Midbrain (tissue), 1 donor: ENCODE data around the gene FNDC3A.

ENCODE experiments used
- DNase-seq: peaks from one replicate; lab custom pipeline; 2025; lab: John Stamatoyannopoulos, UW

FNDC3A gene, protein sequence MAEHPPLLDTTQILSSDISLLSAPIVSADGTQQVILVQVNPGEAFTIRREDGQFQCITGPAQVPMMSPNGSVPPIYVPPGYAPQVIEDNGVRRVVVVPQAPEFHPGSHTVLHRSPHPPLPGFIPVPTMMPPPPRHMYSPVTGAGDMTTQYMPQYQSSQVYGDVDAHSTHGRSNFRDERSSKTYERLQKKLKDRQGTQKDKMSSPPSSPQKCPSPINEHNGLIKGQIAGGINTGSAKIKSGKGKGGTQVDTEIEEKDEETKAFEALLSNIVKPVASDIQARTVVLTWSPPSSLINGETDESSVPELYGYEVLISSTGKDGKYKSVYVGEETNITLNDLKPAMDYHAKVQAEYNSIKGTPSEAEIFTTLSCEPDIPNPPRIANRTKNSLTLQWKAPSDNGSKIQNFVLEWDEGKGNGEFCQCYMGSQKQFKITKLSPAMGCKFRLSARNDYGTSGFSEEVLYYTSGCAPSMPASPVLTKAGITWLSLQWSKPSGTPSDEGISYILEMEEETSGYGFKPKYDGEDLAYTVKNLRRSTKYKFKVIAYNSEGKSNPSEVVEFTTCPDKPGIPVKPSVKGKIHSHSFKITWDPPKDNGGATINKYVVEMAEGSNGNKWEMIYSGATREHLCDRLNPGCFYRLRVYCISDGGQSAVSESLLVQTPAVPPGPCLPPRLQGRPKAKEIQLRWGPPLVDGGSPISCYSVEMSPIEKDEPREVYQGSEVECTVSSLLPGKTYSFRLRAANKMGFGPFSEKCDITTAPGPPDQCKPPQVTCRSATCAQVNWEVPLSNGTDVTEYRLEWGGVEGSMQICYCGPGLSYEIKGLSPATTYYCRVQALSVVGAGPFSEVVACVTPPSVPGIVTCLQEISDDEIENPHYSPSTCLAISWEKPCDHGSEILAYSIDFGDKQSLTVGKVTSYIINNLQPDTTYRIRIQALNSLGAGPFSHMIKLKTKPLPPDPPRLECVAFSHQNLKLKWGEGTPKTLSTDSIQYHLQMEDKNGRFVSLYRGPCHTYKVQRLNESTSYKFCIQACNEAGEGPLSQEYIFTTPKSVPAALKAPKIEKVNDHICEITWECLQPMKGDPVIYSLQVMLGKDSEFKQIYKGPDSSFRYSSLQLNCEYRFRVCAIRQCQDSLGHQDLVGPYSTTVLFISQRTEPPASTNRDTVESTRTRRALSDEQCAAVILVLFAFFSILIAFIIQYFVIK

DNA sequence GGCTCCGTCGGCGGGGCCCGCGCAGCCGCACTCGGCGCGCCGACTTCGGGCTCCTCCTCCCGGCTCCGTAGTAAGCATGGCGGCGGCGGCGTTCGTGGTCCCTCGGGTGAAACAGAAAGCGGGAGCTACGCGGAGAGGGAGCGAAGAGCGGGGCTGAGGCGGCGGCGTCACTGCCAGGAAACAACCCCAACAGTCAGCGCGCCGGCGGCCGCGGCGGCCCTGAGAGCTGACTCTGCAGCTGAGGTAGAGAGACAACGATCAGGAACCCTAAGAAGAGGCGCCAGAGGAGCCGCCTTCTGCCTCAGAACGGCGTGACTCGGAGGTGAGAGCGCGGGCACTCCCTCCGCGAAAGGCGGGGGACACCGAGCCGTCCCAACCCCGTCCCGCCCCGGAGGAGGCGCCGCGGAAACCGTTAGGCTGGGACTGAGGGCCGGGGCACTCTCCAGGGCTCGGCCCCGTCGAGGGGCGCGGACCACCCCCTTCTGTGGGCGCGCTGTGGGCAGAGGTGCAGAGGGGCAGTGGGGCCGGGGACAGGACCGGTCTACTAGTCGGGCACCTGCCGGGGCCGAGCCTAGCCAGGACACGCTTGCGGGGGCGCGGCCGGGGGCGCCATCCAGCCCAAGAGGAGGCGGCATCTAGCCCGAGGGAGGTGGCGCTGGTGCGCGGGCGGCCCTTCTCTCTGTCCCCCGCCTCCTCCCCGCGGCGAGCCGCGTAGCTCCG lies at the start of gene FNDC3A:
Gene FNDC3A, plus strand, starts transcription at position 57 of the 720 bp plus-strand sequence. CDS start 30,279 bp downstream, outside the sequence.
- peak; percentile 73 for DNase-seq

DNA sequence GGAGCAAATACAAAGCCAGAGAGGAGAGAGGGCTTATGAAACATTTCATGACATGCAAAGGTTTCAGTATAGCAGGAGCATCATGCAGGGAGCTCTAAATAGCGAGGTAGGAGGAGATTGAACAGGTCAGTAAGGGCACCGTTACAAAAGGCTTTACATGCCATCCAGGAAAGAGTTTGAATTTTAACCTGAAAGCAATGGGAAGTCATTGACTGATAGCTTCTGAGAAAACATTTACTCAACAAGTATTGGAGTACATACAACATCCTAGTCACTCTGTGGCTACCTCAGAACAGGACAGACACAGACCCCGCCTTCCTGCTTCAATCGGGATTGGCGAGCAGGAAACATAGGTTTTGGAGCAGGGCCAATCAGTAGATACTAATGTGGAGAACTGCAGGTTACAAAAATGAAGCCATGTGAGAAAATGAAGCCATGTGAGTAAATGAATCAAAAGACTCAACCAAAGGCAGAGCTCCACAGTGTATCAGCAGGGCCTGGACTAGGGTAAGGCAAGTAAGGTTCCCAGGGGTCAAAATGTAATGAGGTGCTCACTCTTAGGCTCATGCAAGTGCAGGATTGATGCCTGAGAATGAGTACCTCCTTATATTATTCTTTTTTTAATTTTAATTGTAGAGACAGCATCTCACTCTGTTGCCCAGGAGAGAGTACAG lies 46.8 kb upstream of the FNDC3A start:
- no peak for DNase-seq

DNA sequence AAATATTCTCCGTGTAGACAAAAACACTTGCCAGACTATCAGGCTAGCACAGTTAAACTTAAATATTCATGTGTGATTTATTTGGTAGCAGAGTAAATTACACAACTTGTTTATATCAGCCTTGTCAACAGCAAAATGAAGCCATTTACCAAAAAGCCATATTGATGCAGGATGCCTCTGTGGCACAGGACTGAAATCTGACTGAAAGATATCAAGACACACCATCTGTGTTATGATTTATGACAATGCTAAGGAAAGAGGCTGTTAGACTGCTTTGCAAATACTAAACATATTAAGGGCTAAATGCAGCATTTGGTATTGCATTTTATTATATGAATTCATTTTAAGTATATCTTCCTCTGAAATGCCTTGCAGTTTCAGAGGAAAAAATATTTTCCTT lies 44.8 kb upstream of the FNDC3A start:
- no peak for DNase-seq

DNA sequence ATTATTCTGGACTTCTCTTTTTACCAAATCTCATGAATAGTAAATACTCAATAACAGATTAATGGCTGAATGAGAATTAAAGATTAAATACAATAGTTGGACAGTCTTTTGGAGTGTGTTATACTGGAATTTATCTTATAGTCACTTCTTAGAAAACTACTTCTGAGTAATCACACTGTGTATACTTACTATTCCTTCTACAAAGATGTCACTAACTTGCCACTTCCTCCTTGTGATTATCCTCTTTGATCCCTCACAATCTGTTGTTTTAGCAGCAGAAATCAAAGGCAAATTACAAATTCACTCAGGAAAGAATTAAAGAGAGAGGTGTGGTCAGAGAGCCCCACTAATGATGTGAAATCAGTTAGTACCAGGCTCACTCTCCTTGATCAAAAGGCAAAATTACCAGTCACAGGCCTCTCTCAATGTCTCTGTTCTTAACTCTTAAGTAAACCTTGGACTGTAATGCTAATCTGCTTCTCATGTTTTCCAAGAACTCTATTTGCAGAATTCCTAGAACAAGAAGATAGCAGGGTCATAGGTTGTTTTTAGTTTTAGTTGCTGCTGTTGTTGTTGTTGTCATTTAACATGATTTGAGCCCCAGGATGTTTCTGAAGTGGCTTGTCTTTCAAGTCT lies 37.3 kb upstream of the FNDC3A start:
- DNase-seq = no peak

DNA sequence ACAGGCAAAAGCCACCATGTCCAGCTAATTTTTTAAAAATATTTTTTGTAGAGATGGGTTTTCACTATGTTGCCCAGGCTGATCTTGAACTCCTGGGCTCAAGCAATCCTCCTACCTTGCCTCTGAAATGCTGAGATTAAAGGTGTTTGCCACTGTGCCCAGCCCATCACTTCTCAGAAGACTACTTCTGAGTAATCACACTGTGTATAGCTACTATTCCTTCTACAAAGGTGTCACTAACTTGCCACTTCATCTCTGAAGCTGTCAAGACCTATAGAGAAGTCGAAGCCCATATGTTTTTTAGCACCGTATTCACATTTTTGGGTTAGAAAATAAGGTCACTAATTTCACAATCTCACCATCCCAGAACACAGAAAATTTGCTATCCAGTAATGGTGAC lies 36.0 kb upstream of the FNDC3A start:
- DNase-seq = no peak

DNA sequence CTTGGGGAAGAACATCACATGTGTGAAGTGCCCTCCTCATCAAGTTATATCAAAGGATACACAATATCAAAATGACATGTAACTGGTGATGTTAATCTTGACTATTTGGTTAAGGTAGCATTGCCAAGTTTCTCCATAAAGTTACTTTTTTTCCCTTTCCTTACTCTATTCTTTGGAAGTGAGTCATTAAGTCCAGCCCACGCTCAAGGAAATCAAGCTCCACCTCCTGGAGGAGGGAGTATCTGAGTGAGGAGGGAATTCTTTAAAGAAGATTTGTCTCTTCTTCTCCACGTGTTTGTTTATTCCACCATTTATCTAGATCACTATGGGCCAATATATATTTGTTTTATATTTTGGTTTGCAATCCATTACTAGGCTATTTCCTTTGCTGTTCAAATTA lies 33.6 kb upstream of the FNDC3A start:
- no peak for DNase-seq

DNA sequence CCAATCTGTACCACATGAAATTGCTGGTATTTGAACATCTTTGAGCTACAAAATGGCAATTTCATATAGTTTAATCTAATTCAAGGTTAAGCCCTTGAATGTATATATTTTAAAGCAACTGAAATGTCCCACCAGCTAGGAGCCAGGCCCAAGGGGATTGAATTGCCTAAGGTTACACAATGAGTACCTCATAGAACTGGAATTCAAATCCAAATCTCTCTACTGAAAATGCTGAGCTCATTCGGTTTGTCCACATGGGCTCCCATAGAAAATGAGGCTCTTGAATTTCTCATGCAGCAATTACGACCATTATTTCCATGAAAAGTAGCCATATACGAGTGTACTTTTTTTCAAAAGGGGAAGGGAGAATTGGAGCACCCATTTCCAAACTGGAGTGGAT lies 31.5 kb upstream of the FNDC3A start:
- DNase-seq = no peak

DNA sequence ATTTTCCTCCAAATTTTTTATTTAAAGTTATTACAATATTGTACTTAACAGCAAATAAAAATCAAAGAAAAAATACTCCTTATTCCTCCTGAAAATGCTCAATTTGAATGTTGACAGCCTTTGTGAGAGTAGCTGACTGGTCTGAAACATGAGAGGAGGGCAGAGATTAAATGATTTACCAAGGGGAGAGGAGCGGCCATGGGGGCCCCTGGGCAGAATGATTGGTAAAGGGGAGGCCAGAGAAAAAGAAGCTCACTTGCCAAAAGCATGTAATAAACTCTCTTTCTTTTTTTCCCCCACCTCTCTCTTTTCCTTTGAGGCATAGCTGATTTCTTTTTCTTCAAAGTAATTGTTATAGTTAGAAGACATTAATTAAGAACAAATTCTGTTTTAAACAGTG lies 30.1 kb upstream of the FNDC3A start:
- DNase-seq = no peak

DNA sequence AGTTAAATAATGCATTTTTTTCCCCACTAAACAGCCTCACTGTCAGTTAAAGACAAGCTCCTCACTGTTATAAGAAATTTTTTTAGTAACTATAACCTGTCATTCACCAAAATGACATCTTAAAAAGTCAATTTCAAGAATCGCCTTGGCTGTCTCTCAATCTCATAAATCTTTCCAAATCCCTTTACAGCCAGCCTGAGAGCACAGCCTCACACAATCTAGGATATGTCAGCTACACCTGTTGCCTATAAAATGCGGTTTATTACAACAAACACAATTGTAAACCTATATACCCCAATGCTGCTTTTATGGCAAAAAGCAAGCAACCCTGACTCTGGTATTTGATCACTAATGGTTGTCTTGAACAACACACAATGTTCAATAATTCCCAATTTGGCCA lies 29.5 kb upstream of the FNDC3A start:
- no peak for DNase-seq

DNA sequence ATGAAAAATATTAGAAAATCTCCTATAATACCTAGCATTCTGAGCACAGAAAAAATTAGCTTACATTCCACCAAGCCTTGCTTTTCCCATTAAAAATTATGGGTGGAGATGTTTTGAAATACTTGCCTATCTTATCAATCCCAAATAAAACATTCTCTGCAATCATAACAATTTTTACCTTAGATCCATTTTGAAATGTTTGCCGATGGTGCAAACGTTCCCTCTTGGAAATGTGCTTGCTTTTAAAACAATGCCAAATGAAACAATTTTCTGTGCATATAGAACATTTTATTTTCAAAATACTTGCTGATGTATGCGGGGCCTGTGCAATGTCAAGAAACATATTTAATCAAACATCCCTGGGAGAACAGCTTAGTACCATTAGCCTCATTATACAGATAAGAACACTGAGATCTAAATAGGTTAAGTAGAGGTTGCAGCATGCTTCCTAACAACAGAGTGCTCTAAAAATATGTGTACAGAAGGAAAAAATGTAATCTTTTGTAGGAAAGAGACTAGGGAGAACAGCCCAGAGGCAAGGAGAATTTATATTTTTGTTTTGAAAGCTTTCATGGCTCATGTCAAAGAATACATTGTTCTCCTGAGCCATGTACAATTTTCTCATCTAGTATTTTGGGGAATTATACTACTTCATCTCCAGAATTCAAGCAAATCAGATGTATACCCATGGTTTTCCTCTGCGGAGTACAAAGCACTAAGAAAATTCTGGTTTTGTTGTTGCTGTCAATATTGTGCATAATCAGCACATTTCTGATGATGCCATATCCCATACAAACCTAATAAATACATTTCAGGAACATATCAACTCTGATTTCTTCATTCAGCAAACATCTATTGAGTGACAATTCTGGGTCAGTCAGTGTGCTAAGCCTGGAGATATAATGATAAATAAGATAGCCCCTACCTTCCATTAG lies 25.9 kb upstream of the FNDC3A start:
- DNase-seq = no peak

DNA sequence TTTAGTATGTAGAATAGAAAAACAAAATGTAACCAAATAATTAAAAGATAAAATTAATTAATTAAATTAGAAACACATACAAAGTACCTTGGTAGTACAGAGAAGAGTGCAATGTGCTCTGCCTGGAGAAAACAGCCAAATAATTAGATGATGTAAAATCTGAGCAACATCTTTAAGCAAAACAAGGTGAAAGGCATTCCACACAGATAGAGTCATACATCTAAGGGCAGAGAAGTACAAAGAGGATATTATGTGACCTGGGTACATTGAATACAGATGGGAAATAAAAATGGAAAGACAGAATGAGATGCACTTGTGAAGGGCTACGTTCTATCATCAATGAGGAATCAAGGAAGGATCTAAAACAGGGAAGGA lies 25.2 kb upstream of the FNDC3A start:
- DNase-seq = no peak

DNA sequence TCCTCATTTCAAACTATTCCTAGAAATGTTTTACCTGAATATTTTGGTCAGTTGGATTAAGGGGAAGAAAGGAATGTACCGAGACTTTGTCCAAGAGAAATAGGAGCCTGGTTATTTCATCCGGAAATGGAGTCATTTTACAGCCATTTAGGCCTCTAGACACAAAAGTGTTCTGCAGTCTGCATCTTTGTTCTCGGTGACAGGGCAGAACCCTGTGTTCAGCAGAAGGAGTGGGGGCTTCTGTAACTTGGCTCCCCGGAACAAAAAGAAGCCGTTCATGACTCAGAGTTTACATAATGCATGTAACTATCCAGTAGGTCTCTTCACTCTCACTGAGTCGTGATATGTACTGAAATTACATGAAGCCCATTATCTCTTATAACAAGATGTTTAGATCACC lies 21.6 kb upstream of the FNDC3A start:
- DNase-seq = no peak

DNA sequence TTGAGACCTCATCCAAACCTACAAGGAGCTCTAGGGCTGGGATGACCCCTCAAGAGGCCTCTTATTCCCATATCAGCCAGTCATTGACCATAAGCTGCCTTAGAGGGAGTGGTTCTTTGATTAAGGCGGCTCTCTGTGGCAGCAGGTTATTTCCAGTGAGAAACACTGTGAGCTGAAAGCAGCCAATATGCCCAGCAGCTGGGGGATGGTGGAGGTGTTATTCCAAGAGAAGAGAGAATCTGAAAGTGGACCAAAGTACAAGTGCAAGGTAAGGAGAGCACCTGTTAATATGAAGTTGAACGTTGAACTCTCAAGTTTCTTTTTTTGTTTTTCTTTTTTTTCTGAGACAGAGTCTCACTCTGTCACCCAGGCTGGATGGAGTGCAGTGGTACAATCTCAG lies 20.2 kb upstream of the FNDC3A start:
- no peak for DNase-seq

DNA sequence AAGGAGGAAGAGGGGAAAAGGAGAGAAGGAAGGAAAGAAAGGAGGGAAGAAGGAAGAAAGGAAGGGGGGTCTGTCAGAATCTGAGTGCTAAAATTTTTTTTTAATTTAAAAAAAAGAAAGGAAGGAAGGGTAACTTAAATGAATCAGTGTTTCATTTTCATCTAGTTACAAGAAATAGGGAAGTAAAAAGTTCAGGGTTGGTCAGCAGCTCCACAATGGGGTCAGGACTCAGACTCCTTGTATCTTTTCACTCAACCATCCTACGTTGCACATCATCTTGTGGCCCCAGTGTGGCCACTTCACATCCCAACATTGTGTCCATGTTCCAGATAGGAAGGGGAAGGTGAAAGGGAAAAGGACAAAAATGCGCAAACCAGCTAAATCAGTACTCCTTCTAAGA lies 14.3 kb upstream of the FNDC3A start:
- DNase-seq = no peak

DNA sequence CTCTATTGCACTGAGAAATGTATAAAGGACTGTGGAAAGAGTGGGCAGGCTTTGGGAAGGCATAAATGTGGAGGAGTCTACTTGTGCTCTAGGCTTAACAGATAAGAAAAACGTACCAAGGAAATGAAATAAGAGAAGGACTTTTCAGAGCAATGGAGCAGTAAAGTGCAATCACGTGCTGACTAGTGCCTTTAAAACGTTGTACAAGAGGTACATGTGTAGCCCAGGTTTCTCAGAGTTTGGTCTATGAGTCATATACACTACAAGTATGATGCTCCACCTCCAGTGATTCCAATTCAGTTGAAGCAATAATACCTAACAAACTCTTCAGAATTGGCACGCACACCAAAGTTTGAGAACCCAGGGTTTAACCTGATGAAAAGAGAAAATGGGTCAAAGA lies 13.4 kb upstream of the FNDC3A start:
- no peak for DNase-seq

DNA sequence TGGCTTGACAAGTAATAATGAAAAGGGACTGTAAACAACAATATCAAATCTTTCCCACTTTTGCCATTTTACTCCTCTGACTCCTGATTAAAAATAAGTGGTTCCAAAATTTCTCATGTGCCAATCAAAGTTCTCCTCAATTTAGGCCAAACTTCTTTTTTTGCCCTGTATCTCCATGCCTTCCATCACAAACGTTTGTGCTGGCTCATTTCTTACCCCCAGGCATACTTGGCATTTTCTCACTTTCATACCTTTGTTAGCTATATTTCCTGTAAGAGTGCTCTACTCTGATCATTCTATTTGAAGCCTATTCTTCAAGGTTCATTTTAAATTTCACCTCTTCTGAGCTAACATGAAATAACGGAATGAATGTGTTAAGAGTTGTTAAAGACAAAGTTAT lies 10.0 kb upstream of the FNDC3A start:
- no peak for DNase-seq

DNA sequence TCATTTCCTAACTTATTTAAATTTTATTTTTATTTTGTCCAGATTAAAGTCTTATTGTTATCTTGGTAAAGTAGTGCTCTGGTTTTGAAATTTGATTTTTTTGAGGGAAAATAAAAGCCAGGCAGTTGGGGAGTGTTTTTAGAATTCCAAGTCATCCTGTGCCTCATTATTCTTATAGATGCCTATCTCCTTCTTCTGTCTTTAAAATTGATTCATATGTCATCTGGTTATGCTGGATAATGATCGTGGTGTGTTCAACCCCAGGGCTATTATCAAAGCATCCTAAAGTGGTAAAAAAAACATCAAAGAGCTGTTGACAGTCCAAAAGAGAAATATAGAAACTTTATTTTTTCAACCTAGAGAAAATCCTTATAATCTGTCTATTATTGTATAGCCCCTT lies 6.0 kb upstream of the FNDC3A start:
- no peak for DNase-seq

DNA sequence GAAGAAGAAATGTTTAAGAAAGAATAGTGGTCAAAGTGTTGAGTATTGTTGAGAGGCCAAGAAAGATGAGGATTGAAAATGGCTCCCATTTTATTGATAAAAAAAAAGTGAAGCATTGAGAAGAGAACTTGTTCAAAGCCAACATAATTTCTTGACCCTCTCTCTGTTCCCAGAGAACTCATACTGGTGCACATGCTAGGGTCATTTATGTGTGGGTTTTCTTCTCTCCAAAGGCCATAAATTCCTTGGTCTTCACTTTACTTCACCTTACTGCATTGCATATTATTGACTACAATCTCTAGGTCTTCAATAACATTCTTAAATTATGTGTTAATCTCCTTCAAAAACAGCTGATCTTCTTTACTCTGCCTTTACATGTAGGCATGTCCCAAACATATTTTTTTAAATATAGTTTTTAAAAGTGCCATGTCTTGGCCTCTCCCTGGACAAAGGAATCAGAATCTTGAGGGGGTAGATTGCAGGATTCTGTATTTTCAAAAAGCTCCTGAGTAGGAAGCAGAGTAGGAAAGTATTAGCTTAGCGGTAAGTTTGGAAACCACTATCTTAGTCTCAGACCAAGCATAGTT lies 1.8 kb upstream of the FNDC3A start:
- DNase-seq = no peak

DNA sequence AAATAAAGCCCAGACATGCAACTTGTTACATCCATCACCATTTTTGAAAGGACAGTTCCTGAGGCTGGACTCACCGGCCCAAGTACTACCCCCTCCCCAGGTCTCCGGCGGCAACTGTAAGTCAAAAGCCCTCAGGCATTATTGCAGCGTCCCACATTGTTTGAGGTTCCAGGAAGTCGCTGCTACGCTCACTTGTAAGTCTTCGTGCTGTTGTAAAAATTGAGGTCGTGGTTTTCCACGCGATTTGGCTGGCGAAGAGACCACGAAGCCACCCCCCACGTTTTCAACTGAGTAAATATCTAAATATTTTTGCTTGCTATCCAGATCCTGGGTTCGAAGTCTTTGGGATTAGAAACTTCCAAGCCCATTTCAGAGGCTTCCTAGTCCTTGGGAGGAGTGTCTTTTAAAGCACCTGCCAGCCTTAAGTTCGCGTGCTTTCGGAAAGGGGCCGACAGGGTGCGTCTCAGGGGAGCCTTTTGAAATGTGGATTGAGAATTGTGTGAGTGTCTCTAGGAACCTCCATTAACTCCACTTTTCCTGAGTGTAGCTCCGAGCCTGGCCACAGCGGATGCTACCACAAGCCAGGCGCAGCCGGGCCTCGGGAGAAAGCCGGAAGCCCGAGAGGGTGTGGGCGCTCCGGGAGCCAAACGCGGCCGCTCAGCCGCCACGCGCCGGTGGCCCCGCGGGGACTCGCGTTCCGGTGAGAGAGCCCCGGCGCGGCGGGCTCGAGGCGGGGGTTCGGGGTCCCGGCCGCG lies 434 bp upstream of the FNDC3A start:
- DNase-seq = peak; percentile 67
